ENCODE results near the gene PLEKHA4.
"Not testable (repeated sequence)": the region's sequence is repeated elsewhere in the genome, so short reads cannot be mapped to it uniquely, and the experiment has no call there.

PLEKHA4 gene

DNA sequence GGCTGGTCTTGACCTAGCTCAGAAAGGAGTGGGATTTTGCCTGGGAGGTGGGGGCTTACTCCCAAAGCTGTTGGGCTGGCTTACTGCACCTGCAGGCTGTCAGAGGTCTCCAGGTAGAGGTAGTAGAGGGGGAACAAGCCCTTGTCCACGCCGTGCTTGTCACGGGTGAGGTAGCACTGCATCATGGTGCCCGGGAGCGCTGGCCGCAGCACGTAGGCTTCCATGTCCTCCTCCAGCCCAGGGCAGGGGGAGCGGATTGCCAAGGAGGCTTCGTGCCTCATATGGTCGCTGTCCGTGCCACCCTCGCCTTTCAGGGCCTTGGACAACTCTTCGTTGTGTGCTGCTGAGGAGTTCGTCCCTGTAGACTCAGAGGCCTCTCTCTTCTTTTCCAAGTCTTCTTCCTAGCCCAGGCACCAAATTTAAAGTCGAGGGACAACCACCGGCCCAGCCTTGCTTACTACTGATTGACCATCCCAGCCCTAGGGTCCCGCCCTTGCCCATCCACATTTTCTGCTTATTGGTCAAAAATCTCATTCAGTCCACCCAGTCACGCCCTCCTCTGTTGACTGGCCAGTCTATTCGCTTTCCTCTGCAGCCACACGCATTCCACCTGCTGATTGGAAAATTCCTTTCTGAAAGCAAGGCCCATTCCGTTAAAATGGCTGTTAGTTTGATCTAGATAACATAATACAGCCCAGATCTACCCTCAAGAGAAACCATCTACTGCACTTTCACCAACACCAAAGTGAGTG, 19.6 kb upstream of the PLEKHA4 start:
- H3K79me2 ChIP-seq = no peaks in the 10 kb centered on the region
- H3K36me3 ChIP-seq (ENCODE audit: control insufficient read depth, insufficient read depth, low read length) = no peaks in the 10 kb centered on the region
- no peaks in the 10 kb centered on the region for H3K9me3 ChIP-seq (ENCODE audit: control insufficient read depth, low read length)
- no peak overlapping the region for H3K4me3 ChIP-seq (ENCODE audit: low read depth, low read length)
- no peaks in the 10 kb centered on the region for H3K27me3 ChIP-seq (ENCODE audit: control insufficient read depth, insufficient read depth, low read length)
- H3K4me1 ChIP-seq = no peaks in the 10 kb centered on the region
- no peak overlapping the region for H2AFZ ChIP-seq
- no peak overlapping the region for H3K9ac ChIP-seq
- H3K4me2 ChIP-seq (ENCODE audit: low read length) = no peak overlapping the region
- TF ChIP-seq, protein P1, sequence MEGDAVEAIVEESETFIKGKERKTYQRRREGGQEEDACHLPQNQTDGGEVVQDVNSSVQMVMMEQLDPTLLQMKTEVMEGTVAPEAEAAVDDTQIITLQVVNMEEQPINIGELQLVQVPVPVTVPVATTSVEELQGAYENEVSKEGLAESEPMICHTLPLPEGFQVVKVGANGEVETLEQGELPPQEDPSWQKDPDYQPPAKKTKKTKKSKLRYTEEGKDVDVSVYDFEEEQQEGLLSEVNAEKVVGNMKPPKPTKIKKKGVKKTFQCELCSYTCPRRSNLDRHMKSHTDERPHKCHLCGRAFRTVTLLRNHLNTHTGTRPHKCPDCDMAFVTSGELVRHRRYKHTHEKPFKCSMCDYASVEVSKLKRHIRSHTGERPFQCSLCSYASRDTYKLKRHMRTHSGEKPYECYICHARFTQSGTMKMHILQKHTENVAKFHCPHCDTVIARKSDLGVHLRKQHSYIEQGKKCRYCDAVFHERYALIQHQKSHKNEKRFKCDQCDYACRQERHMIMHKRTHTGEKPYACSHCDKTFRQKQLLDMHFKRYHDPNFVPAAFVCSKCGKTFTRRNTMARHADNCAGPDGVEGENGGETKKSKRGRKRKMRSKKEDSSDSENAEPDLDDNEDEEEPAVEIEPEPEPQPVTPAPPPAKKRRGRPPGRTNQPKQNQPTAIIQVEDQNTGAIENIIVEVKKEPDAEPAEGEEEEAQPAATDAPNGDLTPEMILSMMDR (IDR thresholded peaks at IDR 0.05) = no peak
- no peak overlapping the region for H3K27ac ChIP-seq

DNA sequence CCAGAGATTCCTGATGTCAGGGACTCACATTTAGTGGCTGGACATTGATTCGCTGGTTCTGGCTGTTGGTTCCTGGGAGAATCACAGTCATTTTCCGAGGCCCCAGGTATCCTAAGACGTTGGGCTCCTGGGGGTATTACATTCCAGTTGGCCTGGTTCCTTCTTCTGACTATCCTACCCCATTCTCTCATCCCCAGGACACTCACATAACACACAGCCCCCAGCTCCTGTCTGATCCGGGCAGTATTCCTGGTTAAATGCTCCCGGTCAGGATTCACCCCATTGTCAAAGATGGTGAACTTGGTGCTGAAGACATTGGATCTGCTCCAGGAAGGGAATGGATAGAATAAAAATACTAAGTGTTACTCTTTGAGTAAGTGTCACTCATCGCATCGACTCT, 15.3 kb upstream of the PLEKHA4 start:
- Histone ChIP-seq H3K36me3 (ENCODE audit: control insufficient read depth, insufficient read depth, low read length) (no peaks in the 10 kb centered on the region), H3K9me3 (ENCODE audit: control insufficient read depth, low read length) (no peaks in the 10 kb centered on the region), H3K9ac (no peak overlapping the region), H3K79me2 (no peaks in the 10 kb centered on the region), H2AFZ (no peak overlapping the region), H3K27ac (no peak overlapping the region), H3K27me3 (ENCODE audit: control insufficient read depth, insufficient read depth, low read length) (no peaks in the 10 kb centered on the region), H3K4me3 (ENCODE audit: low read depth, low read length) (no peak overlapping the region), H3K4me2 (ENCODE audit: low read length) (no peak overlapping the region), H3K4me1 (no peaks in the 10 kb centered on the region)
- TF ChIP-seq, protein P1 (IDR thresholded peaks at IDR 0.05) = no peak

DNA sequence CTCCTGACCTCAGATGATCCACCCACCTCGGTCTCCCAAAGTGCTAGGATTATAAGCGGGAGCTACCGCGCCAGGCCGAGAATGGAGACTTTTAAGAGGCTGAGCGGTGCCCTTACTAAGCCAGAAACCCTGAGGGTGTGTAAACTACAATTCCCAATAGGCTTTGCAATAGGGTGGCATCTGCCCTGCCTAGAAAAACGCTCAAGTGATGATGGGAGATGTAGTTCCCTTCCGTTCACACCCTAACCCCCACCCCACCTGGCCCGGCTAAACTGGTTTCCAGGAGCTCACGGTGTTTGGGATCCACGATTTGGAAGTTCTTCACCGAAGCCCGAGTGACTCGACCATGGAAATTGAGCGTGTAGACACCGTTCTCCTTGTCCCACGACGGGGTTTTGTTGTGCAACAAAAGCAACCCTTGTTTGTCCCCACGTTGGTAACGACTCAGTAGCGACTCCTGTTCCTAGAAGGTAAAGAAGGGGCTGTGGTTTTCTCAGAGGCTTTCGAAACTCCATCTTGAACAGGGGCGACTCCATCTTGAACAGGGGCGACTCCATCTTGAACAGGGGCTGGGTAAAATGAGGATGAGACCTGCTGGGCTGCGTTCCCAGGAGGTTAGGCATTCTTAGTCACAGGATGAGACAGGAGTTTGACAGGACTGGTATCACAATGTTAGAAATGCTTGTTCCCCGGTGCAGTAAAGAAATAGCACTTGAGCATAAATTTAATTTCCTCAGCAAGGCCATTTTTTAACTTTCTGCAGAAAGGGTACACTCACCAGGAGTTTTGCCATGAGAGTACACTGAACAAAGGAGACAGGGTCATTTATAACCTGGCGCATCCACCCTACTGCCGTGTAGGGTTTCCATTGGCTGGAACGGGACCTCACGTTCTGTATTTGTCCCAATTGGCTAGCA, 13.6 kb upstream of the PLEKHA4 start:
- H3K9me3 ChIP-seq (ENCODE audit: control insufficient read depth, low read length) = no peaks in the 10 kb centered on the region
- no peak overlapping the region for H3K4me2 ChIP-seq (ENCODE audit: low read length)
- H3K4me1 ChIP-seq = no peaks in the 10 kb centered on the region
- H3K9ac ChIP-seq = no peak overlapping the region
- TF ChIP-seq, protein P1 (IDR thresholded peaks at IDR 0.05) = no peak
- H3K27ac ChIP-seq = no peak overlapping the region
- H3K4me3 ChIP-seq (ENCODE audit: low read depth, low read length) = no peak overlapping the region
- H3K27me3 ChIP-seq (ENCODE audit: control insufficient read depth, insufficient read depth, low read length) = no peaks in the 10 kb centered on the region
- no peaks in the 10 kb centered on the region for H3K36me3 ChIP-seq (ENCODE audit: control insufficient read depth, insufficient read depth, low read length)
- no peak overlapping the region for H2AFZ ChIP-seq
- H3K79me2 ChIP-seq = no peaks in the 10 kb centered on the region

DNA sequence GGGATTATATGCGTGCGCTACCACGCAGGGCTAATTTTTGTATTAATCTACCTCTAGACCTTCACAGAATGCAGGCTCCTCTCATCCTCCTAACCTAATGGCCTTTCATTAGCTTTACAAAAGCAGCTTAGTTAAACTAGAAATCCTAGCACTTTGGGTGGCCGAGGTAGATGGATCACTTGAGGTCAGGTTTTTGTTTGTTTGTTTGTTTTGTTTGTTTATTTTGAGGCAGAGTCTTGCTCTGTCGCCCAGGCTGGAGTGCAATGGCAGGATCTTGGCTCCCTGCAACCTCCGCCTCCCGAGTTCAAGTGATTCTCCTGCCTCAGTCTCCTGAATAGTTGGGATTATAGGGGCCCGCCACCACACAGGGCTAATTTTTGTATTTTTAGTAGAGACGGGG, 11.3 kb upstream of the PLEKHA4 start:
- H3K4me3 ChIP-seq (ENCODE audit: low read depth, low read length); H3K79me2 ChIP-seq; H3K27ac ChIP-seq; H3K9ac ChIP-seq; H3K4me1 ChIP-seq; H3K36me3 ChIP-seq (ENCODE audit: control insufficient read depth, insufficient read depth, low read length); H3K9me3 ChIP-seq (ENCODE audit: control insufficient read depth, low read length); H3K27me3 ChIP-seq (ENCODE audit: control insufficient read depth, insufficient read depth, low read length); H3K4me2 ChIP-seq (ENCODE audit: low read length); H2AFZ ChIP-seq: not testable (repeated sequence)

DNA sequence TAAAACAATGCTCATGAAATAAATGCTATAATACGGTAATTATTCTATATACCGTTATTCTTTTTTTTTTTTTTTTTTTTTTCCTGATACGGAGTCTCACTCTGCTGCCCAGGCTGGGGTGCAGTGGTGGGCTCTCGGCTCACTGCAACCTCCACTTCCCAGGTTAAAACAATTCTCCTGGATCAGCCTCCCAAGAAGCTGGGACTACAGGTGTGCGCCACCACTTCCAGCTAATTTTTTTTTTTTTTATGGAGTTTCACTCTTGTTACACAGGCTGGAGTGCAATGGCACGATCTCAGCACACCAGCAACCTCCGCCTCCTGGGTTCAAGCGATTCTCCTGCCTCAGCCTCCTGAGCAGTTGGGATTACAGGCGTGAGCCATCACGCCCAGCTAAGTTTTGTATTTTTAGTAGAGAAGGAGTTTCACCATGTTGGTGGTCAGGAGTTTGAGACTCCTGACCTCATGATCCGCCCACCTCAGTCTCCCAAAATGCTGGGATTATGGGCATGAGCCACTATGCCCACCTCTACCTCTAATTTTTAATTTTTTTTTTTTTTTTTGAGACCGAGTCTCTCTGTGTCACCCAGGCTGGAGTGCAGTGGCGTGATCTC, 10.7 kb upstream of the PLEKHA4 start:
- Histone ChIP-seq H3K9me3 (ENCODE audit: control insufficient read depth, low read length) (no peaks in the 10 kb centered on the region), H3K9ac (no peak overlapping the region), H3K4me2 (ENCODE audit: low read length) (no peak overlapping the region), H3K4me3 (ENCODE audit: low read depth, low read length) (no peak overlapping the region), H3K79me2 (peaks cover 1% of the 10 kb centered on the region), H3K36me3 (ENCODE audit: control insufficient read depth, insufficient read depth, low read length) (no peaks in the 10 kb centered on the region), H3K27ac (no peak overlapping the region), H3K4me1 (peaks cover 2% of the 10 kb centered on the region), H2AFZ (no peak overlapping the region), H3K27me3 (ENCODE audit: control insufficient read depth, insufficient read depth, low read length) (no peaks in the 10 kb centered on the region)
- TF ChIP-seq, protein P1 (IDR thresholded peaks at IDR 0.05) = no peak
